GM23338 (cell line): Measurements from ENCODE around the gene CST1. TPM values are rescaled to one million over a fixed set of nuclear protein-coding genes. Genes with fewer than 3 reads are reported as not detected.

ENCODE experiments used
- ETS1 ChIP-seq: IDR thresholded peaks from 2 replicates; pipeline ENCODE4 v1.6.1; 2016; ENCODE audit warnings: antibody characterized with exemption
- EZH2 ChIP-seq: fragments of 200-600 bp; sonication (generic); IDR thresholded peaks from one replicate; pipeline ENCODE4 v1.8.0; 2017; ENCODE audit warnings: antibody characterized with exemption, mild to moderate bottlenecking, low read depth; ENCODE audit not compliant: unreplicated experiment
- EZH2phosphoT487 ChIP-seq: fragments of 200-600 bp; sonication (generic); IDR thresholded peaks from one replicate; pipeline ENCODE4 v1.8.1; 2018; ENCODE audit warnings: antibody characterized with exemption; ENCODE audit not compliant: unreplicated experiment
- JUNB ChIP-seq: IDR thresholded peaks from one replicate; pipeline ENCODE4 v1.6.1; 2016; ENCODE audit warnings: antibody characterized with exemption; ENCODE audit not compliant: unreplicated experiment
- NANOG ChIP-seq: IDR thresholded peaks from 2 replicates; pipeline ENCODE4 v1.6.1; 2016; ENCODE audit warnings: antibody characterized with exemption, borderline replicate concordance
- REST ChIP-seq: IDR thresholded peaks from one replicate; pipeline ENCODE4 v1.6.1; 2018; ENCODE audit warnings: antibody characterized with exemption; ENCODE audit not compliant: unreplicated experiment
- STAT1 ChIP-seq: IDR thresholded peaks from one replicate; pipeline ENCODE4 v1.6.1; 2016; ENCODE audit warnings: antibody characterized with exemption; ENCODE audit not compliant: unreplicated experiment
- ZNF331 ChIP-seq: fragments of 250-450 bp; sonication (Bioruptor Pico); IDR thresholded peaks from 2 replicates; pipeline ENCODE4 v1.5.0; 2020; ENCODE audit warnings: low read depth, mild to moderate bottlenecking, moderate library complexity
- ZNF462 ChIP-seq: fragments of 250-450 bp; sonication (Bioruptor Pico); IDR thresholded peaks from 2 replicates; pipeline ENCODE4 v1.5.0; 2020; ENCODE audit warnings: mild to moderate bottlenecking, moderate library complexity
- polyA plus RNA-seq: library from polyadenylated mRNA; unstranded; fragments of >200 nt; fragmentation: Nextera tagmentation; extraction: Ambion mirVana; gene quantifications from 2 replicates; pipeline ENCODE4 v1.2.1, GENCODE V29; 2016
- total RNA-seq: library from RNA; depleted of rRNA; stranded (reverse); fragments of >200 nt; shearing (Covaris generic); gene quantifications from 2 replicates; pipeline ENCODE4 v1.2.3, GENCODE V29; 2014

The CST1 gene
- total and polyA plus RNA-seq, 2 experiments from 2014 or later, result 1.8 to 4.9 TPM

- no peak for TF ChIP-seq ZNF462 (CRISPR knock-in tag)
- TF ChIP-seq REST, result no peak
- no peak for TF ChIP-seq ETS1
- TF ChIP-seq EZH2phosphoT487, result no peak
- no peak for TF ChIP-seq ZNF331 (CRISPR knock-in tag)
- TF ChIP-seq JUNB, result no peak
- no peak for TF ChIP-seq NANOG
- TF ChIP-seq EZH2, result no peak
- no peak for TF ChIP-seq STAT1
Observed at GRCh38 chr20:23795526-23795925, 44.8 kb upstream of the CST1 start (continued).
